Effector memory CD8-positive, alpha-beta T cell (primary cell): ENCODE data around the gene CD63.
A peak's percentile ranks its signal among the peaks of the same experiment; 100 is the strongest.

Source experiments
- ATAC-seq: fragments of 150-1000 bp; cut with Tn5 transposase; replicated peaks from 2 replicates; pipeline ENCODE4 v1.10.0; 2021; ENCODE audit warnings: mild to moderate bottlenecking, moderate library complexity
- DNase-seq, 3 experiments: peaks; one replicate each; pipeline ENCODE4 v3.0.0; 2021
- H3K27ac Mint-ChIP-seq, 2 donors: one replicate each; pipeline ENCODE4 v1.8.0; 2022; ENCODE audit warnings: mild to moderate bottlenecking in 2 of 2, mixed read lengths in 2 of 2, moderate library complexity in 2 of 2
- H3K27me3 Mint-ChIP-seq, 2 donors: one replicate each; pipeline ENCODE4 v1.8.0; 2022; ENCODE audit warnings: mixed read lengths in 2 of 2
- H3K36me3 Mint-ChIP-seq: one replicate; pipeline ENCODE4 v1.8.0; 2022; ENCODE audit warnings: mild to moderate bottlenecking, moderate library complexity, mixed read lengths; ENCODE audit not compliant: insufficient read depth
- H3K4me1 Mint-ChIP-seq, 2 donors: one replicate each; pipeline ENCODE4 v1.8.0; 2022; ENCODE audit warnings: low read depth in 2 of 2, mixed read lengths in 2 of 2
- H3K4me3 Mint-ChIP-seq, 2 donors: one replicate each; pipeline ENCODE4 v1.8.0; 2022; ENCODE audit warnings: mild to moderate bottlenecking in 2 of 2, mixed read lengths in 2 of 2, moderate library complexity in 2 of 2
- H3K9me3 Mint-ChIP-seq, 2 donors: one replicate each; pipeline ENCODE4 v1.8.0; 2022; ENCODE audit warnings: mixed read lengths in 2 of 2

The CD63 gene

GRCh38 chr12:55746174-55746912 is 17.5 kb upstream of the CD63 start:
- Mint-ChIP-seq H3K27ac (peak overlapping the region; percentile 9 to 62), H3K4me3 (peak overlapping the region in 1 of 2 donors; percentile 23), H3K36me3 (peaks cover 7% of the 10 kb centered on the region)

GRCh38 chr12:55745361-55746173 is 16.8 kb upstream of the CD63 start:
- peak overlapping the region; percentile 52 to 62 for H3K27ac Mint-ChIP-seq
- no peaks in the 10 kb centered on the region for H3K27me3 Mint-ChIP-seq
- H3K9me3 Mint-ChIP-seq: no peaks in the 10 kb centered on the region
- ATAC-seq: no peak
- H3K4me3 Mint-ChIP-seq: peak overlapping the region; percentile 23 to 88
- H3K4me1 Mint-ChIP-seq: peaks cover 20 to 30% of the 10 kb centered on the region in 2 donors
- H3K36me3 Mint-ChIP-seq: peaks cover 7% of the 10 kb centered on the region
- no peak for DNase-seq

More at GRCh38 chr12:55746174-55746912, 17.5 kb upstream of the CD63 start:
- Mint-ChIP-seq H3K4me1 (peaks cover 20 to 30% of the 10 kb centered on the region in 2 donors), H3K27me3 (no peaks in the 10 kb centered on the region), H3K9me3 (no peaks in the 10 kb centered on the region)
- no peak for DNase-seq
- no peak for ATAC-seq

GRCh38 chr12:55744340-55745030 is 15.7 kb upstream of the CD63 start:
- Mint-ChIP-seq H3K27me3 (no peaks in the 10 kb centered on the region), H3K4me3 (peak overlapping the region; percentile 88 to 90), H3K27ac (peak overlapping the region; percentile 52 to 62), H3K4me1 (peaks cover 20 to 30% of the 10 kb centered on the region in 2 donors), H3K36me3 (peaks cover 7% of the 10 kb centered on the region), H3K9me3 (no peaks in the 10 kb centered on the region)
- DNase-seq (no peak), ATAC-seq (no peak)

GRCh38 chr12:55743406-55744339 is 14.9 kb upstream of the CD63 start:
- Mint-ChIP-seq H3K36me3 (peaks cover 7% of the 10 kb centered on the region), H3K4me3 (peak overlapping the region; percentile 88 to 90)
- peak; percentile 32 to 40 (median 37) for DNase-seq

GRCh38 chr12:55742719-55743405 is 14.1 kb upstream of the CD63 start, which contains the start of gene GDF11:
Gene GDF11, plus strand, starts transcription at chr12:55743122. Its CDS starts 195 bp downstream, at chr12:55743317.
- no peaks in the 10 kb centered on the region for H3K9me3 Mint-ChIP-seq
- H3K36me3 Mint-ChIP-seq: peaks cover 12% of the 10 kb centered on the region
- peak within 1 kb of the TSS; percentile 88 to 90 for H3K4me3 Mint-ChIP-seq
- DNase-seq (peak; percentile 58 to 61 (median 60)), ATAC-seq (peak; percentile 69)
- H3K27ac Mint-ChIP-seq: peak within 1 kb of the TSS; percentile 52 to 94
- H3K27me3 Mint-ChIP-seq: no peaks in the 10 kb centered on the region
- H3K4me1 Mint-ChIP-seq: peaks cover 25 to 43% of the 10 kb centered on the region in 2 donors

More at GRCh38 chr12:55743406-55744339, 14.9 kb upstream of the CD63 start:
- no peaks in the 10 kb centered on the region for H3K27me3 Mint-ChIP-seq
- H3K4me1 Mint-ChIP-seq: peaks cover 20 to 35% of the 10 kb centered on the region in 2 donors
- peak; percentile 63 for ATAC-seq
- peak overlapping the region; percentile 52 to 62 for H3K27ac Mint-ChIP-seq
- H3K9me3 Mint-ChIP-seq: no peaks in the 10 kb centered on the region

- Mint-ChIP-seq H3K4me1 (peaks cover 32 to 50% of the 10 kb centered on the region in 2 donors), H3K4me3 (peak overlapping the region; percentile 70 to 88), H3K9me3 (no peaks in the 10 kb centered on the region), H3K36me3 (peaks cover 12% of the 10 kb centered on the region), H3K27ac (peak overlapping the region; percentile 52 to 94), H3K27me3 (no peaks in the 10 kb centered on the region)
- DNase-seq (no peak), ATAC-seq (no peak)
Observed at GRCh38 chr12:55741931-55742680, 13.3 kb upstream of the CD63 start.

- Mint-ChIP-seq H3K9me3 (no peaks in the 10 kb centered on the region), H3K4me3 (peak overlapping the region; percentile 78 to 84), H3K27ac (no peak overlapping the region), H3K36me3 (peaks cover 8% of the 10 kb centered on the region), H3K4me1 (peaks cover 18 to 39% of the 10 kb centered on the region in 2 donors), H3K27me3 (no peaks in the 10 kb centered on the region)
- no peak for ATAC-seq
- DNase-seq: no peak
Observed at GRCh38 chr12:55739025-55739378, 10.2 kb upstream of the CD63 start.

- no peaks in the 10 kb centered on the region for H3K27me3 Mint-ChIP-seq
- peaks cover 8% of the 10 kb centered on the region for H3K36me3 Mint-ChIP-seq
- peak; percentile 89 to 92 (median 90) for DNase-seq
- ATAC-seq: peak; percentile 66
- peaks cover 17 to 34% of the 10 kb centered on the region in 2 donors for H3K4me1 Mint-ChIP-seq
- peak overlapping the region; percentile 78 to 84 for H3K4me3 Mint-ChIP-seq
- peak overlapping the region; percentile 44 to 82 for H3K27ac Mint-ChIP-seq
- no peaks in the 10 kb centered on the region for H3K9me3 Mint-ChIP-seq
Observed at GRCh38 chr12:55738123-55739024, 9.6 kb upstream of the CD63 start.

- no peak for ATAC-seq
- Mint-ChIP-seq H3K27ac (peak overlapping the region; percentile 44 to 82), H3K27me3 (no peaks in the 10 kb centered on the region), H3K9me3 (no peaks in the 10 kb centered on the region), H3K4me3 (peak overlapping the region; percentile 78 to 84), H3K4me1 (peaks cover 17 to 32% of the 10 kb centered on the region in 2 donors), H3K36me3 (peaks cover 8% of the 10 kb centered on the region)
- DNase-seq: no peak
Observed at GRCh38 chr12:55737581-55738122, 8.8 kb upstream of the CD63 start.

GRCh38 chr12:55736780-55737580 is 8.2 kb upstream of the CD63 start:
- peaks cover 5% of the 10 kb centered on the region for H3K36me3 Mint-ChIP-seq
- DNase-seq (peak; percentile 27 to 50 (median 33)), ATAC-seq (peak; percentile 38)
- peak overlapping the region; percentile 44 to 82 for H3K27ac Mint-ChIP-seq
- no peaks in the 10 kb centered on the region for H3K27me3 Mint-ChIP-seq
- no peaks in the 10 kb centered on the region for H3K9me3 Mint-ChIP-seq
- peaks cover 17 to 29% of the 10 kb centered on the region in 2 donors for H3K4me1 Mint-ChIP-seq
- H3K4me3 Mint-ChIP-seq: peak overlapping the region; percentile 54 to 78
